Measurements from ENCODE around the gene CTTNBP2NL. TPM values are rescaled to one million over a fixed set of nuclear protein-coding genes. Genes with fewer than 3 reads are reported as not detected.
"Not testable (repeated sequence)": the region's sequence is repeated elsewhere in the genome, so short reads cannot be mapped to it uniquely, and the experiment has no call there.

The CTTNBP2NL gene
- total RNA-seq, 1 donor, result 32.2 TPM

DNA sequence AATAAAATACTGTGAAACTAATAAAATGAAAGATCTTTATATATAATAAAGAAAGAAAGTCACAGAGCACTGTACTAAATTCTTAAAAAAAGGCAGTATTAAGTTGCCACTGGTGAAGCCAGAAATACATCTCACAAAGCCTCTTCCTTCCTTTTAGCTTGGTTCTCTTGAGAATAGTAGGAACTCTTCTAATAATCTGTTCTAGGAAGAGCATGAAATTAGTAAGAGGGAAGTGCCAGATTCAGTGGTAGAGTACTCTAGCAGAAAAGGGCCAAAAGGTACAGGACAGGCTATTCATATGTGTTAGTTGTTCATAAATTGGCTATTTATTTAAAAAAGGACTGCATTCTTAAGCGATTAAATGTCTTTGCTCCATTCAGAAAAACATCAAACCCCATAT lies 33.7 kb downstream of the CTTNBP2NL start:
- no peaks in the 10 kb centered on the region for H3K4me1 ChIP-seq (ENCODE audit: insufficient read depth, low read length)
- H4K20me1 ChIP-seq (ENCODE audit: insufficient read depth, low read length), result peaks cover 10% of the 10 kb centered on the region
- no peak for DNase-seq (ENCODE audit: insufficient read length, low spot score, missing footprints)
- H2AFZ ChIP-seq (ENCODE audit: low read length), result no peak overlapping the region
- H3K9me3 ChIP-seq (ENCODE audit: low read depth, low read length), result no peaks in the 10 kb centered on the region
- peaks cover 68% of the 10 kb centered on the region for H3K79me2 ChIP-seq (ENCODE audit: insufficient read depth, low read length)
- no peaks in the 10 kb centered on the region for H3K36me3 ChIP-seq (ENCODE audit: insufficient read depth, low read length)
- H3K4me3 ChIP-seq (ENCODE audit: insufficient read depth, low read length), result no peak overlapping the region
- TF ChIP-seq, protein P1, sequence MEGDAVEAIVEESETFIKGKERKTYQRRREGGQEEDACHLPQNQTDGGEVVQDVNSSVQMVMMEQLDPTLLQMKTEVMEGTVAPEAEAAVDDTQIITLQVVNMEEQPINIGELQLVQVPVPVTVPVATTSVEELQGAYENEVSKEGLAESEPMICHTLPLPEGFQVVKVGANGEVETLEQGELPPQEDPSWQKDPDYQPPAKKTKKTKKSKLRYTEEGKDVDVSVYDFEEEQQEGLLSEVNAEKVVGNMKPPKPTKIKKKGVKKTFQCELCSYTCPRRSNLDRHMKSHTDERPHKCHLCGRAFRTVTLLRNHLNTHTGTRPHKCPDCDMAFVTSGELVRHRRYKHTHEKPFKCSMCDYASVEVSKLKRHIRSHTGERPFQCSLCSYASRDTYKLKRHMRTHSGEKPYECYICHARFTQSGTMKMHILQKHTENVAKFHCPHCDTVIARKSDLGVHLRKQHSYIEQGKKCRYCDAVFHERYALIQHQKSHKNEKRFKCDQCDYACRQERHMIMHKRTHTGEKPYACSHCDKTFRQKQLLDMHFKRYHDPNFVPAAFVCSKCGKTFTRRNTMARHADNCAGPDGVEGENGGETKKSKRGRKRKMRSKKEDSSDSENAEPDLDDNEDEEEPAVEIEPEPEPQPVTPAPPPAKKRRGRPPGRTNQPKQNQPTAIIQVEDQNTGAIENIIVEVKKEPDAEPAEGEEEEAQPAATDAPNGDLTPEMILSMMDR (IDR thresholded peaks at IDR 0.05; ENCODE audit: extremely low read depth, low read depth, low read length), result no peak
- no peaks in the 10 kb centered on the region for H3K27me3 ChIP-seq (ENCODE audit: insufficient read depth, low read length)
- H3K4me2 ChIP-seq (ENCODE audit: insufficient read depth, low read length), result no peak overlapping the region
- no peak overlapping the region for H3K27ac ChIP-seq (ENCODE audit: low read depth, low read length)

DNA sequence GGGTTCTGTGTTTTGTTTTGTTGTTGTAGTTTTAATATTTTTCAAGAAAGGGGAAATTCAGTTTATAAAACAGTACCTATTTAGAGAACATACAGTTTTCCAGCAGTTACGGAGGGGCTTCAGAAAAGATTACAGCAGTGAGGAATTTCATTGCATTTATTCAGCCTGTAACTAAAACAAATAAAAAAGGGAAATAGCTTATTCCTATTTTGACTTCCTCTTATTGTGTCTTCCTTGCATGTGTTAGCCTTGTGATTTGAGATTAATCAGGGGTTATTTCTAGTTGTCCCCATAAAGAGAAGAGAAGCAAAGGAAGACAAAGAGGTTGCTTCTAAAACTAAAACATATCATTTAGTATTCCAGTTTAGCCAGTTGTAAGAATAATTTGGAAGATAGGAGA lies 35.0 kb downstream of the CTTNBP2NL start:
- H3K27me3 ChIP-seq (ENCODE audit: insufficient read depth, low read length), result no peaks in the 10 kb centered on the region
- no peak for DNase-seq (ENCODE audit: insufficient read length, low spot score, missing footprints)
- H4K20me1 ChIP-seq (ENCODE audit: insufficient read depth, low read length), result peaks cover 4% of the 10 kb centered on the region
- no peak overlapping the region for H2AFZ ChIP-seq (ENCODE audit: low read length)
- H3K27ac ChIP-seq (ENCODE audit: low read depth, low read length), result no peak overlapping the region
- no peaks in the 10 kb centered on the region for H3K9me3 ChIP-seq (ENCODE audit: low read depth, low read length)
- TF ChIP-seq, protein P1 (IDR thresholded peaks at IDR 0.05; ENCODE audit: extremely low read depth, low read depth, low read length), result no peak
- peaks cover 68% of the 10 kb centered on the region for H3K79me2 ChIP-seq (ENCODE audit: insufficient read depth, low read length)
- no peaks in the 10 kb centered on the region for H3K4me1 ChIP-seq (ENCODE audit: insufficient read depth, low read length)
- no peak overlapping the region for H3K4me2 ChIP-seq (ENCODE audit: insufficient read depth, low read length)
- peaks cover 7% of the 10 kb centered on the region for H3K36me3 ChIP-seq (ENCODE audit: insufficient read depth, low read length)
- no peak overlapping the region for H3K4me3 ChIP-seq (ENCODE audit: insufficient read depth, low read length)

DNA sequence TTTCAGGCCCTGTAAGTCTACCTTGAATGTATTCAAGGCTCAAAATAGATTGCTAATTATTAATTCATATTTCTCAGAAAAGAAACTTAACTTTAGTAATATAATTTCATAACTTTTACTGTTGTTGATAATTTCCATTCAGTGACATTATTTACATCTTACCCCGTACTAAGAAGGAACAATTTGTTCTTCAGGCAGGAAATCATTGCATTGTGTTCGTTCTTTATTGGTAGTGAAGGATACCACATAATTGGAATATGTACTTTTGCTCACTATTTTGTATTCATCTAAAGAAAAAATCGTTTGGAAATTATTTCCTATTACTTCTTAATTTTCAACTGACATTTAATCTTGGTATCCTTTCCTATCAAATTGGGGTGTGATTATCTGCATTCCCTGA lies 39.4 kb downstream of the CTTNBP2NL start:
- peaks cover 87% of the 10 kb centered on the region for H3K79me2 ChIP-seq (ENCODE audit: insufficient read depth, low read length)

DNA sequence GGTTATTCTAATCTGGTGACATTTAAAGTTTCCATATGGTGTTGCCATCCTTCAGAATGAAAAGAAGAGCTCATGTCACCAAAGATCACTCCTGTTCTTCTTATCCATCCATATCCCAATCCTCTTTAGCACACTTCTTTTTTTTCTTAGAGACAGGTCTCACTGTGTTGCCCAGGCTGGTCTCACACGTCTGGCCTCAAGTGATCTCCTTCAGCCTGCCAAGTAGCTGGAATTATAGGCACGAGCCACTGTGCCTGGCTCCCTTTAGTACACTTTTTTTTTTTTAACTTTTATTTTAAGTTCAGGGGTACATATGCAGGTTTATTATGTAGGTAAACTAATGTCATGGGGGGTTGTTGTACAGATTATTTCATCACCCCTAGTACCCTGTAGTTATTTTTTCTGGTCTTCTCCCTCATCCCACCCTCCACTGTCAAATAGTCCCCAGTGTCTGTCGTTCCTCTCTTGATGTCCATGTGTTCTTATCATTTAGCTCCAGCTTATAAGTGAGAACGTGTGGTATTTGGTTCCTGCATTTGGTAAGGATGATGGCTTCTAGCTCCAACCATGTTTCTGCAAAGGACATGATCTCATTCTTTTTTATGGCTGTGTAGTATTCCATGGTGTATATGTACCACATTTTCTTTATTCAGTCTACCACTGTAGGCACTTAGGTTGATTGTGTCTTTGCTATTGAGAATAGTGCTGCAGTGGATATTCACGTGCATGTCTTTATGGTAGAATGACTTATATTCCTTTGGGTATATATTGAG lies 40.6 kb downstream of the CTTNBP2NL start:
- H3K27me3 ChIP-seq (ENCODE audit: insufficient read depth, low read length), result no peaks in the 10 kb centered on the region
- peaks cover 23% of the 10 kb centered on the region for H3K36me3 ChIP-seq (ENCODE audit: insufficient read depth, low read length)
- no peak overlapping the region for H3K27ac ChIP-seq (ENCODE audit: low read depth, low read length)
- H3K79me2 ChIP-seq (ENCODE audit: insufficient read depth, low read length), result peaks cover 89% of the 10 kb centered on the region
- DNase-seq (ENCODE audit: insufficient read length, low spot score, missing footprints), result no peak
- H4K20me1 ChIP-seq (ENCODE audit: insufficient read depth, low read length), result peaks cover 15% of the 10 kb centered on the region
- no peak overlapping the region for H3K4me3 ChIP-seq (ENCODE audit: insufficient read depth, low read length)
- no peak overlapping the region for H2AFZ ChIP-seq (ENCODE audit: low read length)
- TF ChIP-seq, protein P1 (IDR thresholded peaks at IDR 0.05; ENCODE audit: extremely low read depth, low read depth, low read length), result no peak
- no peak overlapping the region for H3K4me2 ChIP-seq (ENCODE audit: insufficient read depth, low read length)
- no peaks in the 10 kb centered on the region for H3K9me3 ChIP-seq (ENCODE audit: low read depth, low read length)
- no peaks in the 10 kb centered on the region for H3K4me1 ChIP-seq (ENCODE audit: insufficient read depth, low read length)

More for the DNA sequence above, 39.4 kb downstream of the CTTNBP2NL start:
- H3K4me3 ChIP-seq (ENCODE audit: insufficient read depth, low read length), result no peak overlapping the region
- no peaks in the 10 kb centered on the region for H3K4me1 ChIP-seq (ENCODE audit: insufficient read depth, low read length)
- no peaks in the 10 kb centered on the region for H3K9me3 ChIP-seq (ENCODE audit: low read depth, low read length)
- DNase-seq (ENCODE audit: insufficient read length, low spot score, missing footprints), result no peak
- TF ChIP-seq, protein P1 (IDR thresholded peaks at IDR 0.05; ENCODE audit: extremely low read depth, low read depth, low read length), result no peak
- H3K27ac ChIP-seq (ENCODE audit: low read depth, low read length), result no peak overlapping the region
- H3K27me3 ChIP-seq (ENCODE audit: insufficient read depth, low read length), result no peaks in the 10 kb centered on the region
- peaks cover 23% of the 10 kb centered on the region for H3K36me3 ChIP-seq (ENCODE audit: insufficient read depth, low read length)
- H2AFZ ChIP-seq (ENCODE audit: low read length), result no peak overlapping the region
- H3K4me2 ChIP-seq (ENCODE audit: insufficient read depth, low read length), result no peak overlapping the region
- H4K20me1 ChIP-seq (ENCODE audit: insufficient read depth, low read length), result peaks cover 12% of the 10 kb centered on the region

DNA sequence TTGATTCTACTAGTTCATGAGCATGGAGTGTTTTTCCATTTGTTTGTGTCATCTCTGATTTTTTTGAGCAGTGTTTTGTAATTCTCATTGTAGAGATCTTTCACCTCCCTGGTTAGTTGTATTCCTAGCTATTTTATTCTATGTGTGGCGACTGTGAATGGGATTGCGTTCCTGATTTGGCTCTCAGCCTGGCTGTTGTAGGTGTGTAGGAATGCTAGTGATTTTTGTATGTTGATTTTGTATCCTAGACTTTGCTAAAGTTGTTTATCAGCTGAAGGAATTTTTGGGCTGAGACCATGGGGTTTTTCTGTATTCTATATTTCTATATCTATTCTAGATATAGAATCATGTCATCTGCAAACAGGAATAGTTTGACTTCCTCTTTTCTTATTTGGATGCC lies 42.1 kb downstream of the CTTNBP2NL start:
- not testable (repeated sequence) for H3K4me2 ChIP-seq (ENCODE audit: insufficient read depth, low read length); H3K27ac ChIP-seq (ENCODE audit: low read depth, low read length); H2AFZ ChIP-seq (ENCODE audit: low read length); H3K9me3 ChIP-seq (ENCODE audit: low read depth, low read length); H3K4me1 ChIP-seq (ENCODE audit: insufficient read depth, low read length); H3K4me3 ChIP-seq (ENCODE audit: insufficient read depth, low read length); H3K27me3 ChIP-seq (ENCODE audit: insufficient read depth, low read length); DNase-seq (ENCODE audit: insufficient read length, low spot score, missing footprints)
- Histone ChIP-seq H3K36me3 (ENCODE audit: insufficient read depth, low read length) (peaks cover 23% of the 10 kb centered on the region), H3K79me2 (ENCODE audit: insufficient read depth, low read length) (peaks cover 88% of the 10 kb centered on the region), H4K20me1 (ENCODE audit: insufficient read depth, low read length) (peaks cover 15% of the 10 kb centered on the region)
